AG04450 (cell line): ENCODE data around the gene TSPAN4. TPM values are rescaled to one million over a fixed set of nuclear protein-coding genes. Genes with fewer than 3 reads are reported as not detected.
A peak's percentile ranks its signal among the peaks of the same experiment; 100 is the strongest.

Experiments
- CTCF ChIA-PET: fragments of 300-600, 350-600 bp; formaldehyde crosslinking; extraction: SDS; loops from one replicate; lab custom pipeline; 2022; ENCODE audit warnings: antibody characterized with exemption, inconsistent platforms; lab: Charles Lee
- POLR2A ChIA-PET: fragments of 350-600 bp; formaldehyde crosslinking; extraction: SDS; loops from one replicate; lab custom pipeline; 2021; ENCODE audit warnings: antibody characterized with exemption, inconsistent platforms; lab: Yijun Ruan, JAX
- DNase-seq: peaks from one replicate; pipeline ENCODE4 v3.0.0-alpha.2; 2011; ENCODE audit warnings: low read depth, low spot score
- H3K27ac ChIP-seq: one replicate; pipeline ENCODE4 v1.5.1; 2012; ENCODE audit warnings: low read depth, low read length, control low read depth
- H3K27me3 ChIP-seq: one replicate; pipeline ENCODE4 v1.6.0; 2012; ENCODE audit warnings: low read length; ENCODE audit not compliant: control insufficient read depth, insufficient read depth
- H3K4me3 ChIP-seq: 2 replicates; pipeline ENCODE4 v1.5.1; 2011; ENCODE audit warnings: mild to moderate bottlenecking, low read depth, low read length, control low read depth
- H3K9me3 ChIP-seq: 2 replicates; pipeline ENCODE4 v1.5.1; 2012; ENCODE audit warnings: low read length; ENCODE audit not compliant: control insufficient read depth, insufficient read depth
- polyA plus RNA-seq: library from polyadenylated mRNA; depleted of rRNA; stranded (reverse); fragments of >200 nt; gene quantifications from 2 replicates; pipeline ENCODE4 v1.2.3, GENCODE V29; 2011
- TF ChIP-seq, protein P1 (sequence below): IDR thresholded peaks from 2 replicates; pipeline ENCODE4 v1.5.1; 2011; ENCODE audit warnings: low read depth, low read length, control low read depth, inconsistent platforms

The TSPAN4 gene
- polyA plus RNA-seq, 1 experiment: 92.6 TPM

DNA sequence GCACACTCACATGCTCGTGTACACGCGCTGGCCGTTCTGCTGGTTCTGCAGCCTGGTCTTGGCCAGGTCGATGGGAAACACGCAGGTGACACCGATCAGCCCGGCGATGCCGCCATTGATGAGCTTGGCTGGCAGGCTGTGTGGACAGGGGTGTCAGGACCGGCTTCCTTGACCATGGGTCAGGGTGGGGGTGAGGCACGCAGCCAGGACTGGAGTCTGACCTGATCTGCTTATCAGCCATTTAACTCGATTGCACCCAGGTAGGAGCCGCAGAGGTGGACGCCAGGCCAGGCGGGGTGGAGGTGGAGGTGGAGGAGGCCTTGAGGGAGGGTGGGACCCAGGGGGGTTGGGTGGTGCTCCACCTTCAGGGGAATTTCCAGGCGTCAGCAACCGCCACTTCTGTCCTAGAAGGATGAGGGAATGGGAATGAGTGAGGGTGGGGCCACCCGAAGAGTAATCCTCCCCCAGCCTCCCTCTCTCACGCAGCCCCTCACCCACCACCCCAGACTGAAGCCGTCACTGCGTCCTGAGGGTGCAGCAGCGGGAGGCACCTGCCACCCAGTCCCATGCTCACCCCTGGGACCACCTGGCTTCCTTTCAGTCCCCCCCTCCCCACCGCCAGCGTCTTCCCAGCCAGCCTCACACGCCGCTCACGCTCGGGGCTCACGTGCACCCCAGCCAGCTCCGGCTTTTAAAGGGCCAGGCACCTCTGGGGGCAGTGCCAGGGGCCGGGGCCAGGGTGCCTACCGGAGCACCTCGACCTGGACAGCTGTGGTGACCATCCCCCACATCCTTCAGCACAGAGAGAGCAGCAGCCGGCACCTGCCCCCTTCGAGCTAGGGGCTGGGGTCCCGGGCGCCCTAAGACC lies 47.7 kb upstream of the TSPAN4 start:
- Histone ChIP-seq H3K27ac (no peak overlapping the region), H3K9me3 (no peaks in the 10 kb centered on the region; the same call in 1 of the 2 replicates), H3K27me3 (no peaks in the 10 kb centered on the region), H3K4me3 (peak overlapping the region; percentile 78)
- CTCF ChIA-PET: interaction anchor here (1.5 kb wide), 1 partner anchor 12 kb away, joined by 5 read pairs; no protein-coding TSS in a partner anchor
- POLR2A ChIA-PET: interaction anchor here (0.6 to 2.5 kb wide), 2 partner anchors 14 to 219 kb away, joined by 3 to 18 read pairs; partner anchors contain the start of gene RPLP2
- TF ChIP-seq, protein P1, sequence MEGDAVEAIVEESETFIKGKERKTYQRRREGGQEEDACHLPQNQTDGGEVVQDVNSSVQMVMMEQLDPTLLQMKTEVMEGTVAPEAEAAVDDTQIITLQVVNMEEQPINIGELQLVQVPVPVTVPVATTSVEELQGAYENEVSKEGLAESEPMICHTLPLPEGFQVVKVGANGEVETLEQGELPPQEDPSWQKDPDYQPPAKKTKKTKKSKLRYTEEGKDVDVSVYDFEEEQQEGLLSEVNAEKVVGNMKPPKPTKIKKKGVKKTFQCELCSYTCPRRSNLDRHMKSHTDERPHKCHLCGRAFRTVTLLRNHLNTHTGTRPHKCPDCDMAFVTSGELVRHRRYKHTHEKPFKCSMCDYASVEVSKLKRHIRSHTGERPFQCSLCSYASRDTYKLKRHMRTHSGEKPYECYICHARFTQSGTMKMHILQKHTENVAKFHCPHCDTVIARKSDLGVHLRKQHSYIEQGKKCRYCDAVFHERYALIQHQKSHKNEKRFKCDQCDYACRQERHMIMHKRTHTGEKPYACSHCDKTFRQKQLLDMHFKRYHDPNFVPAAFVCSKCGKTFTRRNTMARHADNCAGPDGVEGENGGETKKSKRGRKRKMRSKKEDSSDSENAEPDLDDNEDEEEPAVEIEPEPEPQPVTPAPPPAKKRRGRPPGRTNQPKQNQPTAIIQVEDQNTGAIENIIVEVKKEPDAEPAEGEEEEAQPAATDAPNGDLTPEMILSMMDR: no peak
- DNase-seq: no peak

DNA sequence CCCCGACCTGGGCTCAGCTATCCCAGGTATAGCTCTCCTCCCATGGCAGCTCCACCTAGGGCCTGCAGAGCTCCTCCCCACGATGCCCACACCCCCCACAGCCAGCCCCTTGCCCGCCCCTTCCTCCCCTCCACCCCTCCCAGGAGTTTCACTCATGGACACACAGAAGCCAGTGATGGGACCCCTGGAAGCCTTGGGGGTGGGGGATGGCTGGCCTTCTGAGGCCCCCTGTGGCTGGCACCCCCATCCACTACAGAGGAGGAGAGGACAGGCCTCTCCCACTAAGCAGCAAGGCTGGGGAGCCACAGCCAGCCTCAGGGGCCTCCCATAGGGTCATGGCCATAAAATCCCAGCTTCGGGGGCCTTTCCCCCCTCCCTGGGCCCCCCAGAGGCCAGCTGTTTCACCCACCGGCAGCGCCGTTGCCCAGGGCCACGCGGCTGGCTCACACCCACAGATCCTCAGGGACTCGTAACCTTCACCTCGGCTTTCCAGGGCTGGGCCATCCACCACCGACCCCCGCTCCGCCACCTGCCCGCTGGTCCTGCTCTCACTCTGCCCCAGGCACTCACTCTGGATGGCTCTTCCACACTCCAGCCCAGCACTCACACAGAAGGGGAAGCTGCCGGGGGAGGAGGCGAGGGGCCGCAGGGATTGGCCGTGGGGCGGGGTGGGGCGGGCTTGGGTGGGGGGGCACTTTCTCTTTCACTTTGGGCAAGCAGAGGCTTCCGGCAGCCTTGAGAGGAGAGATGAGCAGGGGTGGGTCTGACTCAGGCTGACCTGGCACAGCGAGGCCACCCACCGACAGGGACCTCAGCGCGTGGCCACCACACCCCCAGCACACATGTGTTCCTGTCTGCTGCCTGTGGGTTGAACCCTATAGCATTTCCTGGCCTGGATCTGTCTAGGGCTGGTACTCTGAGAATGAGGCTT lies 46.8 kb upstream of the TSPAN4 start:
- TF ChIP-seq, protein P1: no peak
- peak overlapping the region; percentile 85 for H3K27ac ChIP-seq
- ChIA-PET CTCF (interaction anchor here (1.5 kb wide), 1 partner anchor 12 kb away, joined by 5 read pairs; no protein-coding TSS in a partner anchor), POLR2A (interaction anchor here (0.6 to 2.5 kb wide), 4 partner anchors 13 to 220 kb away, joined by 3 to 18 read pairs (median 6); partner anchors contain the start of gene RPLP2)
- no peaks in the 10 kb centered on the region; the same call in 1 of the 2 replicates for H3K9me3 ChIP-seq
- H3K27me3 ChIP-seq: no peaks in the 10 kb centered on the region
- peak; percentile 48 for DNase-seq
- H3K4me3 ChIP-seq: peak overlapping the region; percentile 78

DNA sequence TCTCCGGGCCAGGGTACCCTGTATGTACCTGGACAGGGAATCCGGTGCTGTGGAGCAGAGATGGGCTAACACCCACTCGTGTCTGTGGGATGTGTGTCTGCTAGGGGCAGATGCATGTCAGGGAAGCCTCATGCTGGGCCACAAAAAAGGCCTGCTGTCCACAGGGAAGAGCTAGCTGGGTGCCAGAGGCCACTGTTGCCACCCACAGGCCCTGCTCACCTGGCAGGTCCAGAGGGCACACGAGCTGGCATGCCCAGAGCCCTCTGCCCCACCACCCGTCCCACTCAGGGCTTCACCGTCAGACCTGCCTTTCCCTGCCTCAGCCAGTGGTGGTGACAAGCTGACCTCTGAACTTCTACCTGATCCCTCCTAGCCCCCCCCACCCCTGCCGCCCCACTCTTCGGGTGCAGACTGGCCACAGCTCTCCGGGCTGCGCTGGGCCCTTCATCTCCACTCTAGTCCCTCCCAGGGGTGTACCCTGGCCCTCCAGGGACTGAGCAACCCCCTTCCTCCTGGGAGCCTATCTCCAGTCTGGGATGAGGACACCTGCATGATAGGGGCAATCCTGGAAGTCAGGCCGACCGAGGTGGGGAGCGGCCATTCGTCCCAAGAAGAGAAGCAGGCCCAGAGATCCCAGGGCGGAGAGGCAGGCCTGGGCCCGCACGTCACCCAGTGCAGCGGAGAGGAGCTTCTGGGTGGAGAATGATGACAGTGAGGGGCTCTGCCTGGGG lies 45.9 kb upstream of the TSPAN4 start:
- H3K27ac ChIP-seq: peak overlapping the region; percentile 85
- DNase-seq: no peak
- ChIA-PET POLR2A (interaction anchor here (0.8 to 2.5 kb wide), 5 partner anchors 10 to 22 kb away, joined by 3 to 18 read pairs (median 5); partner anchors contain the start of genes PNPLA2 and RPLP2), CTCF (interaction anchor here (0.7 to 1.1 kb wide), 2 partner anchors 13 to 333 kb away, joined by 3 to 4 read pairs; no protein-coding TSS in a partner anchor)
- H3K4me3 ChIP-seq: peak overlapping the region; percentile 78
- TF ChIP-seq, protein P1: no peak
- no peaks in the 10 kb centered on the region; the same call in 1 of the 2 replicates for H3K9me3 ChIP-seq
- H3K27me3 ChIP-seq: no peaks in the 10 kb centered on the region

DNA sequence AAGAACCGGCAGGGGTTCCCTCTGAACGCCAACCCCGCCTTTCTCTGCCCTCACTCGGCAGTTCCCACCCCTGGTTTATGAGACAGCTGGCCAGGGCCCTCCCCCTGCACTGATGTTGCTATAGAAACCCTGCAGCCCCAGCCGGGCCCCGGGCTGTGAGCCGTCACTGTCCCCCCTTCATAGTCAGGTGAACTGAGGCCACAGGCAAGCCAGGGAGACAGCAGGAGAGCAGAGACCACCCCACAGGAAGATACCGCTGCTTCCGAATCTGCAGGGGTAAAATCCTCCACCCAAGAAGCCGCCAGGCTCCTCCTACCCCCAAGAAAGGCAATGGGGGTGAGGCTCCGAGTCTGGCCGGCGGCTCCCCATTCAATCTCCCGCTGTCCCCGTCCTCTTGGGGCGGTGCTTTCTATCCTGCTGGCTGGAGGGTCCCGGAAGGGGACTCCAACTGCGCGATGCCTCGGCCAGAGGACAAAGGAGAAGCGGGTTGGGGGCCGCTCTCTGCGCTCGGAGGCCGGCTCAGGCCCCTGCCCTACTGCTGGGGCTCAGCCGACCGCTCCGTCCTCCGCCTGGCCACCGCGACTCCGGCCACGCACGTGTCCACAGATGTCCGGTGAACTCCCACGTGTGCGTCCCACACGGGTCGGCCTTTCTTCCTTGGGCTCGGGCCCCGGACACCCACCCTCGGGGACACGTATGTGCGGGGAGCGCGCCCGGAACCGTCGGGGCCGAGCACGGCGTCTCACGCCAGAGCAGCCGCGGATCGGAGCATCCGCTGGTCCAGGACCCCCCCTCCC lies 45.2 kb upstream of the TSPAN4 start:
- peaks cover 3% of the 10 kb centered on the region; the same call in 1 of the 2 replicates for H3K9me3 ChIP-seq
- no peaks in the 10 kb centered on the region for H3K27me3 ChIP-seq
- POLR2A ChIA-PET: interaction anchor here (0.8 to 2.5 kb wide), 5 partner anchors 11 to 22 kb away, joined by 3 to 18 read pairs (median 5); partner anchors contain the start of genes PNPLA2 and RPLP2
- H3K4me3 ChIP-seq: peak overlapping the region; percentile 78
- DNase-seq: peak; percentile 53
- TF ChIP-seq, protein P1: no peak
- peak overlapping the region; percentile 85 for H3K27ac ChIP-seq
- CTCF ChIA-PET: interaction anchor here (0.7 to 1.1 kb wide), 2 partner anchors 14 to 333 kb away, joined by 3 to 4 read pairs; no protein-coding TSS in a partner anchor
